ENCODE measurements around the gene CDY2B. TPM values are rescaled to one million over a fixed set of nuclear protein-coding genes. Genes with fewer than 3 reads are reported as not detected.
"Not testable (repeated sequence)": the region's sequence is repeated elsewhere in the genome, so short reads cannot be mapped to it uniquely, and the experiment has no call there.

The CDY2B gene, protein sequence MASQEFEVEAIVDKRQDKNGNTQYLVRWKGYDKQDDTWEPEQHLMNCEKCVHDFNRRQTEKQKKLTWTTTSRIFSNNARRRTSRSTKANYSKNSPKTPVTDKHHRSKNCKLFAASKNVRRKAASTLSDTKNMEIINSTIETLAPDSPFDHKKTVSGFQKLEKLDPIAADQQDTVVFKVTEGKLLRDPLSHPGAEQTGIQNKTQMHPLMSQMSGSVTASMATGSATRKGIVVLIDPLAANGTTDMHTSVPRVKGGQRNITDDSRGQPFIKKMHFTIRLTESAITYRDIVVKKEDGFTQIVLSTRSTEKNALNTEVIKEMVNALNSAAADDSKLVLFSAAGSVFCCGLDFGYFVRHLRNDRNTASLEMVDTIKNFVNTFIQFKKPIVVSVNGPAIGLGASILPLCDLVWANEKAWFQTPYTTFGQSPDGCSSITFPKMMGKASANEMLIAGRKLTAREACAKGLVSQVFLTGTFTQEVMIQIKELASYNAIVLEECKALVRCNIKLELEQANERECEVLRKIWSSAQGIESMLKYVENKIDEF
- not detected for polyA plus RNA-seq (2013, experiment 1 of 2)
- polyA plus RNA-seq (2013, experiment 2 of 2), result not detected

GRCh38 chrY:17880120-17880519, at the start of gene CDY2B:
Gene CDY2B, minus strand, starts transcription at chrY:17880220. Its CDS starts 328 bp downstream, at chrY:17879892.
- not testable (repeated sequence) for H3K4me2 ChIP-seq (ENCODE audit: insufficient read depth, low read length, poor library complexity, severe bottlenecking); H3K36me3 ChIP-seq (replicated peaks in 1 of 2; ENCODE audit: control insufficient read depth in 2 of 2, insufficient read depth in 2 of 2, low read length in 2 of 2); H3K9me3 ChIP-seq (replicated peaks in 1 of 2; ENCODE audit: control insufficient read depth in 2 of 2, insufficient read depth in 1 of 2, low read depth in 1 of 2, low read length in 2 of 2); H2BK120ac ChIP-seq (ENCODE audit: low read depth, low read length); H3K4me1 ChIP-seq (ENCODE audit: control insufficient read depth in 2 of 2, insufficient read depth in 1 of 2, low read depth in 1 of 2, low read length in 2 of 2); H2AFZ ChIP-seq (ENCODE audit: low read length); H3K18ac ChIP-seq (ENCODE audit: low read length); H3K27me3 ChIP-seq (ENCODE audit: control insufficient read depth in 3 of 3, insufficient read depth in 3 of 3, low read depth in 1 of 3, low read length in 3 of 3); H3K14ac ChIP-seq (ENCODE audit: low read length); H2BK15ac ChIP-seq (ENCODE audit: low read length); H3K23ac ChIP-seq (ENCODE audit: low read depth, low read length, poor library complexity); H3K79me1 ChIP-seq (ENCODE audit: low read depth, low read length); H2AK5ac ChIP-seq (ENCODE audit: low read depth, low read length); DNase-seq (ENCODE audit: low spot score); H2BK12ac ChIP-seq (ENCODE audit: low read length); H3K4ac ChIP-seq (ENCODE audit: low read length); H3K4me3 ChIP-seq (ENCODE audit: low read length in 2 of 2); H3K27ac ChIP-seq (replicated peaks; ENCODE audit: low read length); H3K9ac ChIP-seq (ENCODE audit: low read depth, low read length, poor library complexity); H4K8ac ChIP-seq (ENCODE audit: low read depth, low read length); H4K91ac ChIP-seq (ENCODE audit: low read depth, low read length, poor library complexity); H2BK5ac ChIP-seq (ENCODE audit: low read length)
- no CpG with 5 or more reads among the region's 2 CpGs for WGBS, 2 donors (ENCODE audit: extremely low coverage in 2 of 2, insufficient read length in 2 of 2, insufficient replicate concordance in 1 of 2)

DNA sequence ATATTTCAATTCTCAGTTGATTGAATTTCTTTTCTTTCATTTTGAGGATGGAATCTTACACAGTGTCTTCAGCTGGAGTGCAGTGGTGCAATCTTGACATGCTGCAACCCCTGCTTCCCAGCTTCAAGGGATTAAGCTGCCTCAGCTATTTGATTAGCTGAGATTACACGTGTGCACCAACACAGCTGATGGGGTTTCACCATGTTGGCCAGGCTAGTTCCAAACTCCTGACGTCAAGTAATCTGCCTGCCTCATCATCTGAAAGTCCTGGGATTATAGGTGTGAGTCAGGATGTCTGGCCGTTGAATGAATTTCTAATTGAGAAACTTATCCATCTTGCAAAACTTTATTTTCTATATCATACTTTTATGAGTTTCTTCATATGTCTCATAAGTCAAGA, 28.0 kb upstream of the CDY2B start:
- not testable (repeated sequence) for H3K9ac ChIP-seq (ENCODE audit: low read depth, low read length, poor library complexity); H2BK120ac ChIP-seq (ENCODE audit: low read depth, low read length); H3K9me3 ChIP-seq (replicated peaks in 1 of 2; ENCODE audit: control insufficient read depth in 2 of 2, insufficient read depth in 1 of 2, low read depth in 1 of 2, low read length in 2 of 2); H3K36me3 ChIP-seq (replicated peaks in 1 of 2; ENCODE audit: control insufficient read depth in 2 of 2, insufficient read depth in 2 of 2, low read length in 2 of 2); H4K8ac ChIP-seq (ENCODE audit: low read depth, low read length); H2BK5ac ChIP-seq (ENCODE audit: low read length); H3K27me3 ChIP-seq (ENCODE audit: control insufficient read depth in 3 of 3, insufficient read depth in 3 of 3, low read depth in 1 of 3, low read length in 3 of 3); H2AFZ ChIP-seq (ENCODE audit: low read length); H2AK5ac ChIP-seq (ENCODE audit: low read depth, low read length); H4K91ac ChIP-seq (ENCODE audit: low read depth, low read length, poor library complexity); H3K4me3 ChIP-seq (ENCODE audit: low read length in 2 of 2); H3K4ac ChIP-seq (ENCODE audit: low read length); H3K4me2 ChIP-seq (ENCODE audit: insufficient read depth, low read length, poor library complexity, severe bottlenecking); H3K27ac ChIP-seq (replicated peaks; ENCODE audit: low read length); H3K4me1 ChIP-seq (ENCODE audit: control insufficient read depth in 2 of 2, insufficient read depth in 1 of 2, low read depth in 1 of 2, low read length in 2 of 2); H3K23ac ChIP-seq (ENCODE audit: low read depth, low read length, poor library complexity); DNase-seq (ENCODE audit: low spot score); H3K18ac ChIP-seq (ENCODE audit: low read length); H2BK12ac ChIP-seq (ENCODE audit: low read length); H2BK15ac ChIP-seq (ENCODE audit: low read length); H3K14ac ChIP-seq (ENCODE audit: low read length); H3K79me1 ChIP-seq (ENCODE audit: low read depth, low read length)
- WGBS, 2 donors (ENCODE audit: extremely low coverage in 2 of 2, insufficient read length in 2 of 2, insufficient replicate concordance in 1 of 2), result no CpG with 5 or more reads among the region's 3 CpGs

- H3K79me1 ChIP-seq (ENCODE audit: low read depth, low read length); H3K9me3 ChIP-seq (replicated peaks in 1 of 2; ENCODE audit: control insufficient read depth in 2 of 2, insufficient read depth in 1 of 2, low read depth in 1 of 2, low read length in 2 of 2); H3K36me3 ChIP-seq (replicated peaks in 1 of 2; ENCODE audit: control insufficient read depth in 2 of 2, insufficient read depth in 2 of 2, low read length in 2 of 2); H2BK120ac ChIP-seq (ENCODE audit: low read depth, low read length); H2BK12ac ChIP-seq (ENCODE audit: low read length); H2AFZ ChIP-seq (ENCODE audit: low read length); H3K4ac ChIP-seq (ENCODE audit: low read length); H2AK5ac ChIP-seq (ENCODE audit: low read depth, low read length); H3K18ac ChIP-seq (ENCODE audit: low read length); H3K9ac ChIP-seq (ENCODE audit: low read depth, low read length, poor library complexity); DNase-seq (ENCODE audit: low spot score); H2BK15ac ChIP-seq (ENCODE audit: low read length); H3K4me3 ChIP-seq (ENCODE audit: low read length in 2 of 2); H4K91ac ChIP-seq (ENCODE audit: low read depth, low read length, poor library complexity); H4K8ac ChIP-seq (ENCODE audit: low read depth, low read length); H3K14ac ChIP-seq (ENCODE audit: low read length); H3K4me2 ChIP-seq (ENCODE audit: insufficient read depth, low read length, poor library complexity, severe bottlenecking); H3K27me3 ChIP-seq (ENCODE audit: control insufficient read depth in 3 of 3, insufficient read depth in 3 of 3, low read depth in 1 of 3, low read length in 3 of 3); H3K23ac ChIP-seq (ENCODE audit: low read depth, low read length, poor library complexity); H3K4me1 ChIP-seq (ENCODE audit: control insufficient read depth in 2 of 2, insufficient read depth in 1 of 2, low read depth in 1 of 2, low read length in 2 of 2); H2BK5ac ChIP-seq (ENCODE audit: low read length); H3K27ac ChIP-seq (replicated peaks; ENCODE audit: low read length): not testable (repeated sequence)
- WGBS, 2 donors (ENCODE audit: extremely low coverage in 2 of 2, insufficient read length in 2 of 2, insufficient replicate concordance in 1 of 2), result no CpG with 5 or more reads among the region's 2 CpGs
Measured at GRCh38 chrY:17907351-17907750, 27.3 kb upstream of the CDY2B start.

DNA sequence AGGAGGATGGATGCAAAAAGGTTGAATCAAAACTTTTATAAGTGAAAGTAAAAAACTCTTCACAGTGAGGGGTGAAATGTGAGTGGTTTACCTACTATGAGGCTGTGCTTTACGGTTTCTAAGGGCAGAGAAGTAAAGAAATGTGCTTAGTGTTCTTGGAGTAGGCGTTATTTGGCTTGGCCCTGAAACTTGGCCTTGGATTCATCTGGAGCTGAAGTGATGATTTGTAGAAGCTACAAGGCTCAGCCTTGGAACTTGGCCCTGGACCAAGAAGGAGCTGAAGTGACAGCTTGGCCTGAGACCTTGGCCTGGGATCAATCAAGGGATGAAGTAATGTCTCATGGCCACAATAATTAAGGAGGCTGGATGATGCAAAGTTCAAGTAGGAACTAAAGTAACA, 1.7 kb upstream of the CDY2B start:
- not testable (repeated sequence) for H3K4me1 ChIP-seq (ENCODE audit: control insufficient read depth in 2 of 2, insufficient read depth in 1 of 2, low read depth in 1 of 2, low read length in 2 of 2); H2BK12ac ChIP-seq (ENCODE audit: low read length); H2BK5ac ChIP-seq (ENCODE audit: low read length); H3K79me1 ChIP-seq (ENCODE audit: low read depth, low read length); H2BK15ac ChIP-seq (ENCODE audit: low read length); H3K23ac ChIP-seq (ENCODE audit: low read depth, low read length, poor library complexity); DNase-seq (ENCODE audit: low spot score); H4K91ac ChIP-seq (ENCODE audit: low read depth, low read length, poor library complexity); H4K8ac ChIP-seq (ENCODE audit: low read depth, low read length); H3K4ac ChIP-seq (ENCODE audit: low read length); H3K27ac ChIP-seq (replicated peaks; ENCODE audit: low read length); H2AK5ac ChIP-seq (ENCODE audit: low read depth, low read length); H3K9ac ChIP-seq (ENCODE audit: low read depth, low read length, poor library complexity); H2AFZ ChIP-seq (ENCODE audit: low read length); H3K36me3 ChIP-seq (replicated peaks in 1 of 2; ENCODE audit: control insufficient read depth in 2 of 2, insufficient read depth in 2 of 2, low read length in 2 of 2); H3K27me3 ChIP-seq (ENCODE audit: control insufficient read depth in 3 of 3, insufficient read depth in 3 of 3, low read depth in 1 of 3, low read length in 3 of 3); H3K9me3 ChIP-seq (replicated peaks in 1 of 2; ENCODE audit: control insufficient read depth in 2 of 2, insufficient read depth in 1 of 2, low read depth in 1 of 2, low read length in 2 of 2); H3K14ac ChIP-seq (ENCODE audit: low read length); H3K4me2 ChIP-seq (ENCODE audit: insufficient read depth, low read length, poor library complexity, severe bottlenecking); H2BK120ac ChIP-seq (ENCODE audit: low read depth, low read length); H3K4me3 ChIP-seq (ENCODE audit: low read length in 2 of 2); H3K18ac ChIP-seq (ENCODE audit: low read length)
- no CpG with 5 or more reads among the region's 2 CpGs for WGBS, 2 donors (ENCODE audit: extremely low coverage in 2 of 2, insufficient read length in 2 of 2, insufficient replicate concordance in 1 of 2)
